Stimulated activated CD4-positive, alpha-beta T cell treated with anti-CD3 and anti-CD28 coated beads, Interleukin-15, amount 100 ng/mL, for 48 hours (primary cell): Measurements from ENCODE around the gene EPHA7.

Source experiments
- DNase-seq, 2 donors: peaks; one replicate each; pipeline ENCODE4 v3.0.0-alpha.2; 2020; ENCODE audit warnings: low read depth in 2 of 2

The EPHA7 gene

GRCh38 chr6:93419304-93420162 lies at the start of gene EPHA7:
EPHA7 (minus strand) TSS chr6:93419559; CDS start chr6:93419341, 218 bp downstream.
- DNase-seq: peak in 1 of 2 donors; percentile 36

DNA sequence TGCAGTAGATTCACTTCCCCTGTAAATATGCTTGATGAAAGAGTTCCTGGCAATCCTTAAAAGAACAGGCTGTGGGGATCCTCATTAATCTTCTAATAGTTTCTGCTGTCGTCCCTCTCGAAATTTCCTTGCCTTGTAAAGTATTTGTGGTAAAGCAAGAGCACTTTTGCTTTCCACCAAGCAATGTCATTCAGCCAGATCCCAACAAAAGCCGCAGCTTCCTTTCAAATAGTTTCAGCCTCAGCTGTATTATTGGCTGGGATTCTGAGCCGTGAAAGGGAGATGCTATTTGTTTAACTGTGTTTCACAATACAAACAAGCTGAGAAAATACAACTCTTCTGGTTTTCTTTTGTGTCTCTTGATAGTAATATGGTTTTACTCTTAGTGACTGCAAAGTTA lies 48.9 kb upstream of the EPHA7 start:
- no peak for DNase-seq

- no peak for DNase-seq
Measured at GRCh38 chr6:93454533-93454932, 35.2 kb upstream of the EPHA7 start.

GRCh38 chr6:93453956-93454355 lies 34.6 kb upstream of the EPHA7 start:
- DNase-seq: no peak

GRCh38 chr6:93447874-93448273 lies 28.5 kb upstream of the EPHA7 start:
- DNase-seq: no peak

DNA sequence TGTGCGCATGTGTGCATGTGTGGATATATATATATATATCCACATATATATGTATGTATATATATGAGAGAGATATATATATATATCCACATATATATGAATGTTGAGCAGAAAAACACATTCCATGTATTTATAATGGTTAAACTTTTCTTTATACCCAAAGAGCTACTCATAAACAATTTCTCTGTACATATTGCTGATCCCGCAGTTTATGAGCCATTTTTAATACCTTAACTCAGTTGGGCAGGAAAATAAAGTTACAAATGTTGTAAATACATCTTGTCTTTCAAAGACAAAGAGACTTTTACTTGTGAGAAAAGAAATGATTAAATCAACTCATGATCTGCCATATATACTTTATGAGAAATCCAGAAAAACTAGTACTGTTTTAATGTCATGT lies 18.1 kb upstream of the EPHA7 start:
- no peak for DNase-seq

DNA sequence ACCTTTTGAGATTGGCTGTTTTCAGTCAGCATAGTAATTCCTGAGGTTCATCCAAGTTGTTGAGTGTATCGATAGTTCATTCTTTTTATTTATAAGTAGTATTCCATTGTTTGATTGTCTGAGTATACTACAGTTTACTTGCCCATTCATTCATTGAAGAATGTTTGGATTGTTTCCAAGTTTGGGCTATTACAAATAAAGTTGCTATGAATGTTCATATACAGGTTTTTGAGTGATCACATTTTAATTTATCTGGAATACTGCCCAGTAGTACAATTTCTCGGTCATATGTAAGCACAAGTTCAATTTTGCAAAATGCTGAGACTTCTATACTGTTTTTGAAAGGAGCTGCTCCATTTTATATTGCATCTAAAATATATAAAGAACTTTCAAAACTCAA lies 14.2 kb upstream of the EPHA7 start:
- no peak for DNase-seq

DNA sequence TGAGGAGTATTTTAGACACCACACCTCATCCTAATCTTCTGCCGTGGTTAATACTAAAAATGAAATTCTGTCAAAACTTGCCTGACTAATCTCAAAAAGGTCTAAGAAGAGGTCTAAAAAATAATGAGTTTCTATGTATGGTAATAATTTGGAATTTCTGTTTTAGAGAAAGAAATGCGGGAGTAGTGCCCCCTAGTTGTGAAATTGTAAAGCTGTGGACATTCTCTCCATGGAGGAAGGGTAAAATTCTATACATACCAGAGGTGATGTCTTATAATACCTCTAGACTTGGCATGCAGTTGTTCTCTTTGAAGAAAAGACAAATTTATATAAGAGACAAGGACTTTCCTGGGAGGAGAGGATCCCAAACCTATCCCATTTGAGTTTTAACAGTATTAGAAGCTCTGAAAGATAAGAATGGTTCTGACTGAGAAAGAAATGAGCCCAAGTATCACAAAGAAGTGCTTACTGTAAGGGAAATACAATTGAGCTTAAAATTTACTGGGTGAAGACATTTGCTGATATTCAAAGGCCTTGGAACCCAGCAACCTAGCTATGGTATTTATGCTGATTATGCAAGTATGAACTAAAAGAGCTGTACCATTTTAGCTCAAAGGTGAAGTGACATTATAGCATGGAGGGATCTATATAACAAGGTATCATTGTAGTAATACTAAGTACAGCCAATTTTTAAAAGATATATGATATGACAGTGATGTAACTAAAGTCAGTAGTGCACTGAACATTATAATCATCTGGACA lies 5.1 kb upstream of the EPHA7 start:
- DNase-seq: no peak

GRCh38 chr6:93423542-93423941 lies 4.2 kb upstream of the EPHA7 start:
- no peak for DNase-seq

DNA sequence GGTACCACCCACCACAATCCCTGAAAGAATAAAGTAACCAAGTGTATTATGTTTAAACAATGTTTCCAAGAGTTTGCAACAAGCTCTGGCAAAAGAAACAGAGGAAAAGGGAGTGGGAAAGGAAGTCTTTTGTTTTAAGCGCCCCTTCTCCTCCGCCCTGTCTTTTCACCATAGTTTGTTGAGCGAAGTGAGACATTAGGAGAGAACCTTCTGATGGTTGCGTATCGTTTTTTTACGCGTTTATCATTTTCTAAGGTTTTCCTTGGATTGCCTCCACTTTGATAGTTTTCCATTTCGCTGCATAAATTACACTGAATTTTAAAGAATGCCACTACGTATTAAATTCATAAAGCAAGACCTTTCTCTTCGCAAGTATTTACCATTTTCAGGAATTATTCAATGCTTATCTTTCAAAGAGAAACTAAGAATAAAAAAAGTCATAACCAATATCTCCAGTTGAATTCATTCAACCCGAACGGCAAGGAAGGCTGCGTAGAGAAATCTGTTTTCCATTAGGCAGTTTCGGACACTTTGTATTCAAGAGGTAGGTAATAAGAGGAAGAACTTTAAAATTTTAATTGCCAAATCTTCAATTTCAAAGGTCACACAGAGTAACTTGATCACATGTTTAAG lies 920 bp upstream of the EPHA7 start:
- DNase-seq: no peak

- no peak for DNase-seq
Measured at GRCh38 chr6:93418408-93419303, 703 bp downstream of the EPHA7 start.

- DNase-seq: no peak
Measured at GRCh38 chr6:93418033-93418407, 1.3 kb downstream of the EPHA7 start.

DNA sequence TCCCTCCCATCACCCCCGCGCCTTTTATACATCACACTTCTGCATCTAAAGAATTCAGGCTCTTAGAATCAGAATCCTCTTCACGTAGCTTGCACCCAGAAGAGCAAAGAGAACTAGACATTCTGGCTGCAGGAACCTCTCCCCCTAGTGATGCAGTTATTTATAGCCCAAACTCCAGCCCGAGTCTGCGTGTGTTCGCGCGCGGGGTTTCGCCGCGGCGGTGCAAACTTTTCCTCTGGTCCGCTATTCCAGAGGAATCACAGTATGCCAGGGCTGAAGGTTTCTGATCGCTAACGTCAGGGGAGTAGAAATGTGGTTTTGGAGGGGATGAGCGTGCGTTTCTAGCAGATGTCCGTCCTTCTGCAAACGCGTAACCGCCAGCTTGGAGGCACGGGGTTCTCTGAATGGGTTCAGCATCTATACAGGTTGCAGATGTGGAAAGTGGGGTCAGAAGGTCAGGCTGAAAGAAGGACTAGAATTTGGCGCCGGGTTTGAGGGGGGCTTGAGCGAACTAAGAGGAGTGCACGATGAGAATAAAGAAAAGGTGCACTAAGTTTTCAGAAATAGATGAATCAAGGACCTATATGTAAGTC lies 1.8 kb downstream of the EPHA7 start:
- no peak for DNase-seq

- no peak for DNase-seq
Measured at GRCh38 chr6:93416571-93417420, 2.6 kb downstream of the EPHA7 start.

GRCh38 chr6:93413190-93413589 lies 6.2 kb downstream of the EPHA7 start:
- DNase-seq: no peak

GRCh38 chr6:93412452-93412851 lies 6.9 kb downstream of the EPHA7 start:
- no peak for DNase-seq

DNA sequence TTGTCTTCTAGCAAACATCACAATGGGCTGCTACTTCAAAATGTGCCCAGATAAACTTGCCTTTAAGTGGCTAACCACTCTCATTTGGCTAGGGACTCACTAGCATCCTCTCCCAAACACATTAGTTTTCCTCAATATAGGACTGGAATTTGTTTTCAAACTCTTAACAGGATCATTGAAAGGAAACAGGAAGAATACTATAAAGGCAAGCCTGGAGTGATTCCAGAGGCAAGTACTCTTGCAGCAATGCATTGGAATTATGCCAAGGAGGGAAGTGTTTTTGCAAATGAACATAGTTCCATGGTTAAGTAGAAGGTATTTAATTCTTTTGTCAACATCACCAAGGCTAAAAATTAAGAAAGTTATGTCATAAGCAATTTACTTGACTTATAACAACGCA lies 12.2 kb downstream of the EPHA7 start:
- no peak for DNase-seq

- DNase-seq: no peak
Measured at GRCh38 chr6:93403390-93403789, 16.0 kb downstream of the EPHA7 start.

GRCh38 chr6:93398723-93399122 lies 20.6 kb downstream of the EPHA7 start:
- no peak for DNase-seq

- DNase-seq: no peak
Measured at GRCh38 chr6:93394471-93394870, 24.9 kb downstream of the EPHA7 start.
